Right lobe of liver (tissue), 4 donors: Measurements from ENCODE around the gene IL25.

Experiments
- POLR2A ChIP-seq: fragments of 450-650 bp; IDR thresholded peaks from one replicate; pipeline ENCODE4 v1.6.1; 2017; ENCODE audit warnings: antibody characterized with exemption, mild to moderate bottlenecking
- TF ChIP-seq, protein P1 (sequence below), 4 donors: fragments of 200-600 bp in 3 of 4; fragments of 450-650 bp in 1 of 4; IDR thresholded peaks; one replicate each; pipeline versions ENCODE4 v1.5.1 to v1.8.0; 2016 to 2022; ENCODE audit warnings: antibody characterized with exemption in 4 of 4, mild to moderate bottlenecking in 2 of 4
- donor health status: DM: no; HTN: no; CAD: no.
- donor health status: DM: no; HTN: no; CAD: no.
- donor health status: DM: no; HTN: yes; CAD: no.

GRCh38 chr14:23364164-23365035, 8.2 kb upstream of the IL25 start:
- TF ChIP-seq, protein P1, sequence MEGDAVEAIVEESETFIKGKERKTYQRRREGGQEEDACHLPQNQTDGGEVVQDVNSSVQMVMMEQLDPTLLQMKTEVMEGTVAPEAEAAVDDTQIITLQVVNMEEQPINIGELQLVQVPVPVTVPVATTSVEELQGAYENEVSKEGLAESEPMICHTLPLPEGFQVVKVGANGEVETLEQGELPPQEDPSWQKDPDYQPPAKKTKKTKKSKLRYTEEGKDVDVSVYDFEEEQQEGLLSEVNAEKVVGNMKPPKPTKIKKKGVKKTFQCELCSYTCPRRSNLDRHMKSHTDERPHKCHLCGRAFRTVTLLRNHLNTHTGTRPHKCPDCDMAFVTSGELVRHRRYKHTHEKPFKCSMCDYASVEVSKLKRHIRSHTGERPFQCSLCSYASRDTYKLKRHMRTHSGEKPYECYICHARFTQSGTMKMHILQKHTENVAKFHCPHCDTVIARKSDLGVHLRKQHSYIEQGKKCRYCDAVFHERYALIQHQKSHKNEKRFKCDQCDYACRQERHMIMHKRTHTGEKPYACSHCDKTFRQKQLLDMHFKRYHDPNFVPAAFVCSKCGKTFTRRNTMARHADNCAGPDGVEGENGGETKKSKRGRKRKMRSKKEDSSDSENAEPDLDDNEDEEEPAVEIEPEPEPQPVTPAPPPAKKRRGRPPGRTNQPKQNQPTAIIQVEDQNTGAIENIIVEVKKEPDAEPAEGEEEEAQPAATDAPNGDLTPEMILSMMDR (IDR thresholded peaks at IDR 0.05): no peak
- TF ChIP-seq POLR2A: no peak
